PC-3 (cell line): ENCODE results near the gene ALG1L2. TPM values are rescaled to one million over a fixed set of nuclear protein-coding genes. Genes with fewer than 3 reads are reported as not detected.
"Not testable (repeated sequence)": the region's sequence is repeated elsewhere in the genome, so short reads cannot be mapped to it uniquely, and the experiment has no call there.

Experiments
- ATAC-seq: fragments of 200-7000 bp; cut with Tn5 transposase; 2 replicates; pipeline ENCODE4 v1.9.1; 2020; ENCODE audit warnings: mild to moderate bottlenecking, moderate library complexity
- Bru-seq: library from RNA; stranded (reverse); fragments of 400-500 nt; gene quantifications from one replicate; lab custom pipeline; 2021; lab: Mats Ljungman, UMichigan
- BruChase-seq, 2 experiments: library from RNA; stranded (reverse); fragments of 400-500 nt; gene quantifications; one replicate each; lab custom pipeline; 2021; lab: Mats Ljungman, UMichigan
- BruUV-seq: library from RNA; stranded (reverse); fragments of 400-500 nt; replicated peaks from 2 replicates; lab custom pipeline; 2021; lab: Mats Ljungman, UMichigan
- CTCF ChIA-PET: fragments of 300-600 bp; sonication (Branson Sonifier 250); formaldehyde crosslinking; loops from one replicate; lab custom pipeline; 2022; ENCODE audit warnings: antibody characterized with exemption; lab: Charles Lee
- POLR2A ChIA-PET: fragments of 300-600 bp; sonication (Branson Sonifier 250); formaldehyde crosslinking; loops from one replicate; lab custom pipeline; 2022; ENCODE audit warnings: antibody characterized with exemption; ENCODE audit not compliant: unreplicated experiment; lab: Charles Lee
- DNase-seq: peaks from one replicate; pipeline ENCODE4 v3.0.0-alpha.2; 2015
- H2AFZ ChIP-seq: fragments of 300-600 bp; sonication (generic); 2 replicates; pipeline ENCODE4 v1.6.0; 2016; ENCODE audit warnings: antibody characterized with exemption, low read length
- H3F3A ChIP-seq: fragments of 300-600 bp; sonication (generic); one replicate; pipeline ENCODE4 v1.6.0; 2017; ENCODE audit warnings: antibody characterized with exemption, low read length, control low read depth, mild to moderate bottlenecking; ENCODE audit not compliant: unreplicated experiment
- H3K27ac ChIP-seq: fragments of 300-600 bp; sonication (generic); 2 replicates; pipeline ENCODE4 v1.5.1; 2016; ENCODE audit warnings: mild to moderate bottlenecking, low read length
- H3K27me3 ChIP-seq: fragments of 300-600 bp; sonication (generic); 2 replicates; pipeline ENCODE4 v1.6.1; 2016; ENCODE audit warnings: low read length, mixed read lengths
- H3K36me3 ChIP-seq: fragments of 300-600 bp; sonication (generic); 2 replicates; pipeline ENCODE4 v1.6.1; 2016; ENCODE audit warnings: low read depth, mixed run types, low read length, mixed read lengths
- H3K4me1 ChIP-seq: fragments of 300-600 bp; sonication (generic); 2 replicates; pipeline ENCODE4 v1.5.1; 2016; ENCODE audit warnings: low read length; ENCODE audit not compliant: insufficient read depth
- H3K4me2 ChIP-seq: fragments of 300-600 bp; sonication (generic); 2 replicates; pipeline ENCODE4 v1.6.0; 2016; ENCODE audit warnings: low read length
- H3K4me3 ChIP-seq: fragments of 300-600 bp; sonication (generic); 2 replicates; pipeline ENCODE4 v1.5.1; 2016; ENCODE audit warnings: mild to moderate bottlenecking, low read length, mixed read lengths
- H3K79me2 ChIP-seq: fragments of 300-600 bp; sonication (generic); 2 replicates; pipeline ENCODE4 v1.6.1; 2017; ENCODE audit warnings: low read length, mixed read lengths
- H3K9ac ChIP-seq: fragments of 300-600 bp; sonication (generic); 2 replicates; pipeline ENCODE4 v1.6.0; 2016; ENCODE audit warnings: mild to moderate bottlenecking, low read length
- H3K9me2 ChIP-seq: fragments of 300-600 bp; sonication (generic); replicated peaks from 2 replicates; pipeline ENCODE4 v1.6.1; 2016; ENCODE audit warnings: mixed run types, low read length, mixed read lengths
- H3K9me3 ChIP-seq: fragments of 300-600 bp; sonication (generic); 2 replicates; pipeline ENCODE4 v1.6.1; 2016; ENCODE audit warnings: low read length, mixed read lengths
- H4K20me1 ChIP-seq: fragments of 300-600 bp; sonication (generic); 2 replicates; pipeline ENCODE4 v1.6.1; 2016; ENCODE audit warnings: low read length, mixed read lengths
- CTCF ChIP-seq: fragments of 300-600 bp; sonication (generic); conservative IDR thresholded peaks from 2 replicates; pipeline ENCODE4 v1.5.1; 2017; ENCODE audit warnings: antibody characterized with exemption, low read depth, mild to moderate bottlenecking, low read length
- EZH2 ChIP-seq: fragments of 300-600 bp; sonication (generic); IDR thresholded peaks from one replicate; pipeline ENCODE4 v1.6.1; 2017; ENCODE audit warnings: antibody characterized with exemption, mild to moderate bottlenecking, low read length; ENCODE audit not compliant: unreplicated experiment
- EZH2phosphoT487 ChIP-seq: fragments of 300-600 bp; sonication (generic); IDR thresholded peaks from 2 replicates; pipeline ENCODE4 v1.6.1; 2018; ENCODE audit warnings: mild to moderate bottlenecking, antibody characterized with exemption, low read length, borderline replicate concordance
- intact Hi-C: fragments of 100-400 bp; cut with micrococcal nuclease; formaldehyde crosslinking; loops from 2 replicates; pipeline ENCODE4 v1.9.0; 2023
- long read RNA-seq: library from polyadenylated mRNA; unstranded; transcript quantifications from one replicate; pipeline ENCODE4 v2.0.0, GENCODE V29; 2021; ENCODE audit not compliant: unreplicated experiment
- total RNA-seq: library from RNA; depleted of rRNA; stranded (reverse); fragments of >200 nt; gene quantifications from 2 replicates; pipeline ENCODE4 v1.2.3, GENCODE V29; 2014; rRNA removed

Gene ALG1L2
- not detected in 2 replicates for total RNA-seq
- Bru-seq, nascent RNA: not detected
- not detected for BruChase-seq, experiment 1, labeled RNA remaining after a 6-hour chase
- BruChase-seq, experiment 2, labeled RNA remaining after a 2-hour chase: not detected
- long read RNA-seq, partial matches to known transcripts: 0 of 17 reads
- long read RNA-seq, other reads (novel, unspliced or antisense): 17 of 17 reads

- TF ChIP-seq EZH2 (no peak), CTCF (no peak), EZH2phosphoT487 (no peak)
- H3K4me1 ChIP-seq: no peaks in the 10 kb centered on the region
- no peak within 1 kb of the TSS for H2AFZ ChIP-seq
- intact Hi-C loops: no loop called here
- no peaks in the 10 kb centered on the region for H3K27me3 ChIP-seq
- POLR2A ChIA-PET: no interaction called here
- ATAC-seq (no peak), DNase-seq (no peak)
- no peak within 1 kb of the TSS for H3K4me2 ChIP-seq
- no peak within 1 kb of the TSS for H3K4me3 ChIP-seq
- no peaks in the 10 kb centered on the region for H3K36me3 ChIP-seq
- no peaks in the 10 kb centered on the region for H3F3A ChIP-seq
- H3K27ac ChIP-seq: no peak within 1 kb of the TSS
- no peaks in the 10 kb centered on the region for H3K9me3 ChIP-seq
- no peaks in the 10 kb centered on the region for H4K20me1 ChIP-seq
- no peak within 1 kb of the TSS for H3K9ac ChIP-seq
- CTCF ChIA-PET: no interaction called here
- BruUV-seq: no TSS peak
- H3K9me2 ChIP-seq: no peaks in the 10 kb centered on the region
- no peaks in the 10 kb centered on the region for H3K79me2 ChIP-seq
Observed at GRCh38 chr3:130081351-130081881, at the start of gene ALG1L2. Gene ALG1L2 (plus strand): TSS chr3:130081831. CDS start chr3:130082017, 186 bp downstream.

- H3K79me2 ChIP-seq, ATAC-seq, DNase-seq, H3K27ac ChIP-seq, H2AFZ ChIP-seq, CTCF ChIA-PET, intact Hi-C loops, H4K20me1 ChIP-seq, H3K4me2 ChIP-seq, POLR2A ChIA-PET, H3F3A ChIP-seq, BruUV-seq, H3K27me3 ChIP-seq, H3K9ac ChIP-seq, H3K36me3 ChIP-seq, H3K4me1 ChIP-seq, H3K9me2 ChIP-seq, H3K4me3 ChIP-seq, H3K9me3 ChIP-seq: not testable (repeated sequence)
Observed at GRCh38 chr3:130037126-130037815, 44.4 kb upstream of the ALG1L2 start.

GRCh38 chr3:130042736-130043135 is 38.9 kb upstream of the ALG1L2 start:
- intact Hi-C loops, H3K79me2 ChIP-seq: not testable (repeated sequence)

GRCh38 chr3:130043658-130044057 is 38.0 kb upstream of the ALG1L2 start:
- H3K4me1 ChIP-seq, H3K9ac ChIP-seq, H4K20me1 ChIP-seq, intact Hi-C loops, H2AFZ ChIP-seq, H3F3A ChIP-seq, H3K9me3 ChIP-seq, H3K4me3 ChIP-seq, H3K9me2 ChIP-seq, ATAC-seq, H3K79me2 ChIP-seq, POLR2A ChIA-PET, CTCF ChIA-PET, H3K27me3 ChIP-seq, BruUV-seq, H3K27ac ChIP-seq, DNase-seq, H3K36me3 ChIP-seq, H3K4me2 ChIP-seq: not testable (repeated sequence)

More at GRCh38 chr3:130042736-130043135, 38.9 kb upstream of the ALG1L2 start:
- H3K9me3 ChIP-seq, H2AFZ ChIP-seq, H3K27me3 ChIP-seq, H3K9me2 ChIP-seq, CTCF ChIA-PET, H4K20me1 ChIP-seq, H3K36me3 ChIP-seq, H3K9ac ChIP-seq, H3K27ac ChIP-seq, H3K4me1 ChIP-seq, DNase-seq, BruUV-seq, ATAC-seq, H3K4me2 ChIP-seq, POLR2A ChIA-PET, H3K4me3 ChIP-seq, H3F3A ChIP-seq: not testable (repeated sequence)
